ENCODE data around the gene RIPK4. TPM values are rescaled to one million over a fixed set of nuclear protein-coding genes. Genes with fewer than 3 reads are reported as not detected.

Gene RIPK4
- 16.5 and 19.8 TPM in 2 replicates for total RNA-seq (2014; rRNA removed; shearing (Covaris generic))

DNA sequence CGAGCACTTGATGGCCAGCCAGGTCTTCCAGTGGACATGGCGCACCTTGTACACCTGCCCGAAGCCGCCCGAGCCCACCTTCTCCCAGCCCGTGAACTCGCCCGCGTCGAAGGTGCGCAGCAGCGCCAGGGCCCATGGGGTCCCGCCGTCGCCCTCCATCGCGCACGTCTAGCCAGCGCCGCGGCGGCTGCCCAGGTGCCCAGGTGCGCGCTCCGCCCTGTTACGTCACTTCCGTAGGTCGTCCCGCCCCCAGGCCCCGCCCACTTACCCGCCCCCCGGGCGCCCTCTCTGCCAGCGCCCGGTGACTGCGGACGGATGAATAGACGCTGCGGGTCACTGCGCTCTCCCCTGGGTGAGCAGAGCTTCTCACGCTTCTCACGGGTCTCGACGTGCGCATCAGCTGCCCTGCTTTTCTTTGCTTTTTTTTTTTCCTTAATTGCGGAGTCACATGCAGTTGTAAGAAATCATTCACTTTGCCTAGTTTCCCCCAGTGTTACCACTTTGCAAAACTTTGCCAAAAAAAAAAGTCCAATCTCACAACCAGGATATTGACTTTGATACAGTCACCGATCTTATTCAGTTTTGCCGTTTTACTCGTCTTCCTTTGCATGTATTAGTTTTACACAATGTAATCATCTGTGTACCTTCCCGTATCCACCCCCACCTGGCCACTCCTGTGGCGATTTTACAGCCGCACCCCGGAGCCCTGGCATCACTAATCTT is at the start of gene RIPK4:
RIPK4 (minus strand) TSS at position 170 of the 723 bp plus-strand sequence; CDS start at position 159, 11 bp downstream.
- peak; percentile 88 for DNase-seq (ENCODE audit: low spot score)

DNA sequence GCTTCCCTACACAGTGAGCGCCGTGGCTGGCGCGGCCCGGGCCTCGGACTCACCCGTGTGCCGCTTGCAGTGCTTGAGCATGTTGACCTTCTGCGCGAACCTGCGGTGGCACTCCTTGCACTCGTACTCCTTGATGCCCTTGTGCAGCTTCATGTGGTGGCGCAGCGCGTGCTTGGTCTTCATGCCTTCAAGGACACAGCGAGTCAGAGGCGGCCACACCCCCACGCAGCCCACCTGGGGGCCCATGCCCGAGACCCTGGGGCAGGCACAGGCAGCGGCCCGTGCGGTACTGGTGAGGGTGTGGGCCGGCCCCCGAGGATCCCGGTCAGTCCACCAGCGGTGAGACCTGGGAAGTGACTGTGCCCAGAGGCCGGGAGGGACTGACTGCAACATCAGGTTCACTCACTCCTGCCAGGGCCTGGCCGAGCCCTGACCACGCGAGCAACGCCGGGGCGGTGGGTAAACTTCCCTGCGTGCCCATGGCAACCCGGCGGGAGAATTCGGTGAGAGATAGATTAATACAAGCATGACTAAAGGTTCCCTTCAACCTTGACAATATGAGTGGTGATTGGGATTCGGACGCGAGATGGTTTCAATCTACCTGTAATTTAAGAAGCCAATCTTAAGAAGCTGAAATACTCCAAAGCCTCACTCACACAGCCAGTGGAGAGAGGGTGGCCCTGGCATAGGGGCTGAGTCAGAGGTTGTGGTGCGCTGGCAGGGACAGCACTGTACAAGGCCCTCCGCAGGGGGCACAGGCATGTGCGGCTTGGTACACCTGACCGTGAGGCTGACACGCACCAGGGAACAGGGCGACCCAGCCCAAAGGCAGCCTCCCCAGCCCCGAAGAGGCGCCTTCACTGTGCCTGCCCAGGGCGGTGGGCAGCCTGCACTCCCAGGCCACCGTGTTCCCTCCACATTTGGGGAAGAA is 49.1 kb upstream of the RIPK4 start:
- DNase-seq (ENCODE audit: low spot score): no peak

DNA sequence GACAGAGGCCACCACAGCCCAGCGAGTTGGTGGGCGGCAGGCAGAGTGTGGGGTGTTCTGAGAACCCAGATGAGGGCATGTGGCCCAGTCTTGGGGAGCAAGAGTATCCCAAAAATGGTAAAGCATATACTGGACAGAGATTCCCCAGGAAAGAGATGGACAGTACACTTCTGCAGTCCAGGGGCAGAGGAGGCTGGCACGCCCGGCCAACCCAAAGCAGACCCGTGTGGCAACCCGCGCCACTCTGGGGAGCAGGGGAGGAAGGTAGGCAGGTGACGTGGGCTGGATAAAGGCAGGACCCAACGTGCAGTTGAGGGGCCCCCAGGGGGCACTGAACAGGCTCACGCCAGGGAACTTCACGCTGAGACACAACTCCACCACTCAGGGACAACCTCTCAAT is 46.4 kb upstream of the RIPK4 start:
- DNase-seq (ENCODE audit: low spot score): no peak

DNA sequence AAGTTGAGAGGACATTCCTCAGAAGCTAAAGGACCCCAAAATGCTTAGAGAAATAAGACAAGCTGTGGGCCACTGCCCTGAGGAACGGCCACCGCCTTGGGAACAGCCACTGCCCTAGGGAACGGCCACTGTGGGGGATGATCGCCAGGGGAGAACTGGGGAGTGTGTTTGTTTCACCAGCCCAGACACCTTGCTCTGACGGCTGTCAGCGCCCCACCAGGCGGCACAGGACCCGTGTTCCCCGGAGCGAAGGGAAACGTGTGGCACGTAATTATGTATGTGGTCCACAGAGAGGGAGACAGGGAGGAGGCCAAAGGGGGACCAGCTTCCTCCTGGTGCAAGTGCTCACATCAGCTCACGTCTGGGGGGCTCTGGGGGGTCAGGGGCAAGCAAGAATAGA is 45.8 kb upstream of the RIPK4 start:
- DNase-seq (ENCODE audit: low spot score): no peak

DNA sequence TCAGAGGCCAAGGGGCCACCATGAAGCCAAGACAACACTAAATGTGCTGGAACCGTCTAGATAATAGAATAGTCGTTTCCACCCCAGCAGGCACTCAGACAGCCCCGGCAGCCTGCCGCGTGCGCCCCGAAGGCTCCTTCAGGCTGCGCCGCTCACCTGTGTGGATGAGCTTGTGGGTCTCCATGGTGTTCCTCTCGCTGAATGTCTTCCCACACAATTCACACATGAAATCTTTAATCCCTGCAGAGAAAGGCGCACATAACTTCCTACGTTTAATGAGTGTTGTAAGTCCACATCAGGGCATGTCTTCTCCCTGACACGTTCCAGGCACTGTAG is 43.7 kb upstream of the RIPK4 start:
- no peak for DNase-seq (ENCODE audit: low spot score)

DNA sequence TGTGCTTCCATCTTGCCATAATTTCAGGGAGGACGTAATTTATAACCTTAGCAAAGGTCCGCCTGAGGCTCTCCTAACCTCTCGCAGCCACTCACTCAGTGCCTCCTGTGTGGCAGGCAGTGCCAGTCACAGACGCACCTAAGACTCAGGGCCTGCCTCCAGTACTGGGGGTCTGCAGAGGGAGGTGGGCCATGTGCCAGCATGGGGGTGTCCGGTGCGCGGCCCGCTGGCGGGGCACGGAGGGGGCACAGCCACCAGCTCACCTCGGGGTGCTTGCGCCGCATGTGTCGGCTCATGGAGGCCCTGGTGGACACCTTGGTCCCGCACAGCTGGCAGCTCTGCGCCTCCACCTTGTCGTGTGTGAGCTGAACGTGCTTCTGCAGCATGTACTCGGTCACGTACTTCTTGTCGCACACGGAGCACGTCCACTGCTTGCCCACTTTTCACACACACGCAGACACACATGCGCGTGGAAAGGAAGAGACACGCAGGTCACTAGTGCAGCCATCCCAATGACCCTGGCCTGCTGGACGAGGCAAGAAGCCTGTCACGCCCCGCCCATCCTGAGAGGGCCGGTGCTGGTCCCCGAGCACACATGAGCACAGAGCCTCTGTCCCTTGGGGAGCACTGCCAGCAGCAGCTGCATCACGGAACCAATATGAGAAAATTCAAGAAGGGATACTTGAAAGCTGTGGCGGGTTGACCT is 43.2 kb upstream of the RIPK4 start:
- no peak for DNase-seq (ENCODE audit: low spot score)

DNA sequence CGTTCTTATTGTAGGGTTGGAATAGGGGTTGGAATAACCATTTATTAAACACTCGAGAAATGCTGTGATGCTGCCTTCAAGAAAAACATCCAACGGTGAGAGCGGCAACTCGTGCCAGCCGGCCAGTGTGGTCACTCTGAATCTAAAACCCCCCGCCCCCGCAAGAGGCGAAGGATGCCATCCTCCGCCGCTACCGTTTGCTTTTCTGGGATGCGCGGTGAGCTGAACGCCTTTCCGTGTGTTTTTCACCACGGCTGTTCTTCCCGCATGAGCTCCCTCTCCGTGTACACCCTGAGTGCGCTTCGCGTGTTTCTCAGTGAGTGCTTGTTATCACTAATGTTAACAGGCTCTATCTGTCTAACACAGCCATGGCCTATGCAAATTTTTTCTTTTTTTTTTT is 42.0 kb upstream of the RIPK4 start:
- DNase-seq (ENCODE audit: low spot score): no peak

DNA sequence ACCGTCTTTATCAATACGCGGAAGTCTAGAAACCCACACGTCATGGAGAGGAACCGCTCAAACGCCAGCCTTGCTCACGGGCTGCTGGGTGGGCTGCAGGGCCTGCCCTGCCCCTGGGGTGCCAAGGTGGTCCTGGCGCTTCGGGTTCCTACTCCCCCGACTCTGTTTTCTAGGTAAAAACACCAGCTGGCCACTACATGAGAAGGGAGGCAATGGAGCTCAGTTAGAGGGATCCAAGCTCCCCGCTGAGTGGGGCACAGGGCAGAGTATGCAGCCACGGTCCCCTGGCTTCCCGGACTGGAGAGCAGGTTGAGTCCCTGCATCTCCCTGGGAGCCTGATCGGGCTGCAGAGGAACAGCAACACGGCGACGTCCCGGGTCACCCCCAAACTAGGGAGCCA is 41.2 kb upstream of the RIPK4 start:
- no peak for DNase-seq (ENCODE audit: low spot score)

DNA sequence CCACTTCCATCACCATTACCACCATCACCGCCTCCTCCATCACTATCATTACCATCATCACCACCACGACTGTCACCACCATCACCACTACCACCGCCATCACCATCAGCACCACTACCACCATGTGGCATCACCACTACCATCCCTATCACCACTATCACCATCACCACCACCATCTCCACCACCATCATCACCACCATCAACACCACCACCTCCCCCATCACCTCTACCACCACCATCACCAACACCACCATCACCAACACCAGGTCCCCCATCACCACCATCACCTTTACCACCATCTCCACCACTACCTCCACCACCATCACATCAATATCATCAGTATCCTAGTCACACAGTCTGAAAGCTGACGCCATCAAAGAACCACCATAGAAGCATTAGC is 39.9 kb upstream of the RIPK4 start:
- no peak for DNase-seq (ENCODE audit: low spot score)

DNA sequence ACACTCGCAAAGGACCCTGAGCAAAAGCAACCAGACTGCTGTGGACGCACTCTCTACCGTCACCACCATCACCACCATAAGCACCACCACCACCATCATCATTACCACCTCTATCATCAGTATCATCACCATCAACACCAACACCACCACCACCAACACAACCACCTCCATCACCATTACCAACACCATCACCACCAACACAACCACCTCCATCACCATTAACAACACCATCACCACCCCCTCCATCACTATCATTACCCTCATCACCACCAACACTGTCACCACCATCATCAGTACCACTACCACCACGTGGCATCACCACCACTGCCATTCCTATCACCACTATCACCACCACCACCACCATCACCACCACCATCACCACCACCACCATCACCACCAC is 38.8 kb upstream of the RIPK4 start:
- DNase-seq (ENCODE audit: low spot score): no peak

DNA sequence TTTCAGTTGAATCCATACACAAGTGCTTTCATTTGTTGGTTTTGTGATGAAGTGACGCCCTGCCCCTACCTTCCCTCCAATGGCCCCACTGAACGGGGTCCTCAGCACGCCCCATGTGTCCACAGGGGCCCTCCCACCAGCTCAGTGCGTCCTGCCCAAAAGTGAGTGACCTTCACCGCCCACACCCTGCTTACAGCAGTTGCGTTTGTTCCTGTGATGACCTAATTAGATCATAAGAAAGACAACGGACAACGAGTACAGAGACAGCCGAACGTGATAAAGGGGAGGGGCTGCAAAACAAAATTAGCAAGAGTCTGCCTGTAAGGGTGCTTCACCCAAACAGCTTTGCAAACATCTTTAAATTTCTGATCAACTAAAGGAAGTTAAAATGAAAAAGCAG is 38.2 kb upstream of the RIPK4 start:
- DNase-seq (ENCODE audit: low spot score): no peak

DNA sequence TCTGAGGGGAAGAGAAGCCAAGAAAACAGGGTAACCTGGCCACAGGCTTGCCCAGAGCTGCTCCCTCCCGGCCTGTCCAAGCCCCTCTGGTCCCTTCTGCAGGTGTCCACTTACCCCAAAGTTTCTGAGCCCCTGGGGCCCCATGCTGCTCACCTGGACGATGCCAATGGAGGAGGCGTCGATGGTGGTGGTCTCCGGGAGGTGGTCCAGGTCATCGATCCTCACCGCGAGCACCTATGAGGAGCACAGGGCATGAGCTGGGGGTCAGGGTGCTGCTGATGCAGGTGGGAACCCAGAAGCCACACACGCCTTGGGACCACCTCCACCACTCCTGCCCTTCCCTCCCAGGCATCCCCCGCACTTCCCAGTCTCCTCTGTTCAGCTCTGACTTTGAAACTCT is 37.5 kb upstream of the RIPK4 start:
- DNase-seq (ENCODE audit: low spot score): no peak

DNA sequence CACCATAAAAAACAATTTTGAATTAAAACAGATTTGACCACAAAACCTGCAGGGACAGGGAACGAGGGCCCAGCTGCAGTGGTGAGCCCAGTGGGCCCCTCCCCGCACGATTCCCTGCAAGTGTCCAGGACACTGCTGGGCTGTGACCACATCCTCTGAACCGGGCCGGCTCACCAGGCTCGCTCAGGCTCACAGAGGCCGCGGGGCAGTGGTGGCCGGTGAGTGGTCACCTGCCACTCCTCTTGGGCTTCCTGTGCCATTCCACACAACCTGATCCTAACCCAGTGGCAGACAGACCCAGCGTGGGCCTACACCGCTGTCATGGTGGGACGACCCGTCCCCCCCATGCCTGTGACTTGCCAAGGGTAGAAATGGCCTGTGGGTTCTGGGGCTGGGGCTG is 36.5 kb upstream of the RIPK4 start:
- DNase-seq (ENCODE audit: low spot score): no peak

DNA sequence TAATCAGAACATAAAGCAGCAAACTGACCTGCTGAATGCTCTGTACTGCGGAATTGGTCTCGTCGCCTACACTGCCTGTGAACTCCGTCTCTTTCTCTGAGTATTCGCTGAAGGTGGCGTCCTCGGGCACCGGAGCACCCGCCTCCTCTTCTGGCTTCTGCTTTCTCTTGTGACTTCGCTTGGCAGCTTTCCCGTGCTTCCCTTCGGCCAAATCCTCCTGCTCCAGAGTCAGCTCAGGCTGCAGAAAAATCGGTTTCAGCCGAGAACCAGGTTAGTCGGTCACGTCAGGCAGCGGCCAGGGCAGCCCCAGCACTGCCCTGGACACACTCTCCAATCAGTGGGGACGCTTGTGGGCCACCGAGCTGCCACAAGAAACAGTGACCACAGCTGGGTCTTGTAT is 35.8 kb upstream of the RIPK4 start:
- no peak for DNase-seq (ENCODE audit: low spot score)

DNA sequence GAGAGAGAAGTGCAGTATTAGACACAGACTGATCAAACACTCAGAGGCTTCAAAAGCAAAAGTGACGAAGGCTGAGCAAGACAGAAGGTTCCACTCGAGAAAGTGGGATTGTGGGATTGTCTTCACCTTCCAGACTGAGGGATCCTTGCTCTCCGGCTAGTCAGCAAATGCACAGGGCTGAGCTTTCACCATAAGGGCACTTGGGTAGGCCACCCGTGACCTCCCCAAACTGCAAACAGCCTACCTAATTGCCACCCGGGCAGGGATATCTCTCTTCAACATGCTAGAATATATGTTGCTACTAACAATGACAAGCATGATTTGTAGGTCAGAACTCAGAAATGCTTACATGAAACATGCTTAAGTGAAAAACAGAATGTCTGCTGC is 35.3 kb upstream of the RIPK4 start:
- no peak for DNase-seq (ENCODE audit: low spot score)

DNA sequence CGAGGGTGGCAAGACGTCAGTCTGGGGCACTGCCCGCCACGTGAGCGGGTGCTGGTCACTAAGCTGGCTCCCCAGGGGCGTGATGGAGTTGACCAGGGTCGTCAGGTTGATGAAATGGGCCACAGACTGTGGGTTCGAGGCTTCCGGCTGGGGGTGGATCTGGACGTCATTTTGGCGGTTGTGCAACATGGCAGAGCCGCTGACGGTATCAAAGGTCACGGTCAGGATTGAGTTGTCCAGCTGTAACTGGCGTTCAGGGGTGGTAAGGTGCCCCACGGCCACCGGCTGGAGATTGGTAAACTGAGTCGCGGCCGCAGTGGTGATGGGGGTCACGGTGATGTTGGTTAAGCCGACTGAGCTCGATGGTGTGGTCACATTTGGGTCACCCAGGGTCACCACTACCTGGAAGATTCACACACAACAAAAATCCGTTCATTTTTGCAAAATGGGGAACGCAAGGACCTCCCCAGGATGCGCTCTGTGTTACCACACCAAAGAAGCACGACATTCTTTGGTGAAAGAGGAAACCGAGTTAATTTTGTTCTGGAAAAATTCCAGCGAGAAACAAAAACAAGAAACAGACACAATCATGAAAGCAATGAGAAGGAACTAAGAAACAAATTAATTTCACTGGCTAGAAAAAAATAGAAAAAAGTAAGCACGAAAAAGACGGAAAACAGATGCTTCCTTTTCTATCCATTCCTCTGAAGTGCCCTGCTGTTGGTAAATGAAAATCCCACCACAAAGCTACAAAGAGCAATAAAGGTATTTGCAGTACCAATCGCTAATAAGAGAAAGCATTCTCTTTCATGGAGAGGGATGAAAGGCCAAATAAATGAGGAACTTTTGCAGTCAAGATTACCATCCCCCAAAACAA is 34.7 kb upstream of the RIPK4 start:
- DNase-seq (ENCODE audit: low spot score): no peak

DNA sequence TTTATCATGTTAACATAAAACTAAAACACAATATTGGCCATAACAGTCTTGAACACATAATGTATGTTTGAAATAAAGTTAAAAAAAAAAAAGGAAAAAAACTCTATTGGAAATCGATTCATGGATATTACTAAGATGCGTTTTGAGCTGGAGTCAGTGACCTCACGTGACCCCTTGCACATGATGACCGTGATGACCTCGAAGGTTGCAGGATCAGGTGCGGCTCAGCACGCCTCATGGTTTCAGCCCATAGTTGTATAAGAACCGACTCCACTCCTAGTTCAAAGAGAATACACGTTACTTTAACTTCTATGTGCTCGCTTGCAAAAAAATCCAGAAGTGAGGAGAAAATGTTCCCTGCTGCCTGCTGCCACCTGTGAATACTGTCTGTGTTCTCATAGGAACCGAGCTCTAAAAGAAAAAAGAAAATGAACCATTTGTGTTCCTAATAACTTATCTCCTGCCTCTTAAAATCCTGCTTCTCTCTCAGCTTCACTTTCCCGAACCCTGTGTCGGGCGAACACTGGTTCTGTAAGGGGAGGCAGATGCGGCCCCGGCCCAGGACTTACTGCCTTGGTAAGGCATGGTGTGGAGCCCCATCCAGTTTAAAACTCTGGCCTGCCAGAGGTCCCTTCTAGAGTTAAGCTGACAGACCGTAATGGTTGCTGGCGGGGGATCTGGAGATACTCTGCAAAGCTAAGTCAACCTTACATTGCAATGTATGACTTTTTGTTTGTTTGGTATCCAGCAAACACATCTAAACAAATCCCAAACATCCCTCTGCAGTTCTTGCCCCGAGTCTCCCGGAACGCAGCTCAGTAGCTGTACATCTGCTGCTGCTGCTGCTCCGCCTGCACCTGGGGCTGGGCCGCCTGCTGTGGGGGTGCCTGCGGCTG is 33.8 kb upstream of the RIPK4 start:
- no peak for DNase-seq (ENCODE audit: low spot score)

DNA sequence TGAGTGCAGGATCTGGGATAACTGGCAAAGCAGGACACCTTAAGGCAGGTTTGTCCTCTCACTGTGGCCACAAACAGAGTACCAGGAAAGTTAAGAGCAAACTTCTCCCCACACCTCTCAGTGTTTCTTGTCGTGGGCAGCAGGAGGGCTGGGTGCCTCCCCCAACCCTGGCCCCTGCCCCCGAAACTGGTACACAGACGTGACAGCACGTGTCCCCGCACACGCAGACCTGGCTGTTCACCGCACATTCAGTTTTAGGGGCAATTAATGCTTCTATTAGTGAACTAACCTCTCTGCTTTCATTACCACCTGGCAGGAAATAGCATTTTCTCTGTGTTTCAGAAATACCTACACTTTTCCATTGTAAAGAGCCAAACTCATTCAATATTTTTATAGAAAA is 32.9 kb upstream of the RIPK4 start:
- no peak for DNase-seq (ENCODE audit: low spot score)

DNA sequence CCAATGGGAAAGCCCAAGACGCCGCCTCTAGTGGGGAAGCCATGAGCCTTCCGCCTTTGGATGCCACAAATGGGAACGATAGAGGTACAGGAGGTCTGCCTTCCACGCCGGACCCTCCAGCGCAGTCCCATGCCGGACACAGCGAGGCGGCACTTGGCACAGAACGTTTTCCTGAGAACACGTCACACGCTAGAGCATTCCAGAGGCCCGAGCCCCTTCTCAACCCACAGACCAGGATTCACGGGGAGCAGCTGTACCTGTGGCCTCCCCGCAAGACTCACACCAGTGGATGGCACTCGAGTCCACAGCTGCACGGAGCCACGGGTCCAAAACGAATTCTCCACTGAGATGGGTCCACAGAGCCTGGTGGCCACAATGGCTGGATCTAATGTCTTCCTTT is 31.5 kb upstream of the RIPK4 start:
- DNase-seq (ENCODE audit: low spot score): no peak

DNA sequence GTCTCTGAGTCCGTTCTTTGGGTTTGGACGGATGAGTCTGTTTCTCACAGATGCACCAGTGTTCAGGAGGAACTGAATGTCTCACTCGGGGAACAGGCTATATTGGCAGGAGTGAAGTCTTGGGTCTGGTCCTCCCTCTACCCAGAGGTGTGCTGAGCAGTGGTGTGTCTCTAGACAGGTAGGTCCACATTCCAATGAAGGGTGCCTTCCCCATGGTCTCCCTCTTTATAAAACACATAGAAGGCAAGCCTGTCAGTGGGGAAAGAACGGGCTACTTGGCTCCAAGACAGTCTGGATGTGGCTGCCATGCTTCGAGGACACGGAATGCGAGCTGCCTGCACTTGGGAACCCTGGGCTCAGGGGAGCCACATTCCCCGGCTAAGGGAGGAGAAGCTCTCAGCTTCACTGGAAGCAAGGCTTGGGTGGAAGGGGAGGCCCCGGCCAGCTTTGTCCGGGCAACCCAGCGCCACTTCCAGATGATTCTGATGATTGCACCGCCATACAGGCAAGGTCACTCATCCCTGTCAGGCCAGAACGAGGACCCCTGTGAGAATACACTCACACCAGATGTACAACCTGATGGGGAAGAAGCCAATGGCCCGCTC is 29.7 kb upstream of the RIPK4 start:
- no peak for DNase-seq (ENCODE audit: low spot score)
